GM21825 (cell line): ENCODE results near the gene WRAP73.
"Not testable (repeated sequence)": the region's sequence is repeated elsewhere in the genome, so short reads cannot be mapped to it uniquely, and the experiment has no call there.

Source experiments
- ATAC-seq: cut with Tn5 transposase; IDR thresholded peaks from one replicate; pipeline ENCODE4 v1.9.1; 2021; ENCODE audit warnings: mild to moderate bottlenecking, moderate library complexity; ENCODE audit not compliant: unreplicated experiment

Gene WRAP73

DNA sequence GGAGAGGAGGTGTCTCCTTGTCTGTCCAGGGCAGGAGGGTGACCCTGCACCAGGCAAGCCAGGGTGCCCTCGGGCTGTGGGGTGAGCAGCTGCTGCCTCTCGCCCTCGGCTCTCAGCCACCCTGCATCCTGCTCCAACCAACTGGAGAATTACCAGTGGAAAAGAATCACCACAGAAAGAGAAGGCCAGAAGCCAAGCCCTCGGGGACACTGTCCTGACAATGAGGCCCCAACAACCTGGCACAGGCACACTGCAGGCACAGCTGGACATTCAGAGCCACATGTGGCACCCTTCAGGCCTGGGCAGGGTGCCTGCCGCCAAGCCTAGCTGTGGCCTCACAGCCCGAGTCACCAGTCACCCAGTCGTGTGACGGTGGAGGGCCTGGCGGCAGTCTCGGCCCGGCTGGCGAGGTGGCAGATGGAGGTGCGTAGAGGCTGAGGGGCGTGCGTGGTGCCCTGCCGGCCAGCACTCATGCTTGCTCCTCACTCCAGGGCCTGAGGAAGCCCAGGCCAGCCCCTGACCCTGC, 50.6 kb downstream of the WRAP73 start:
- no peak for ATAC-seq

DNA sequence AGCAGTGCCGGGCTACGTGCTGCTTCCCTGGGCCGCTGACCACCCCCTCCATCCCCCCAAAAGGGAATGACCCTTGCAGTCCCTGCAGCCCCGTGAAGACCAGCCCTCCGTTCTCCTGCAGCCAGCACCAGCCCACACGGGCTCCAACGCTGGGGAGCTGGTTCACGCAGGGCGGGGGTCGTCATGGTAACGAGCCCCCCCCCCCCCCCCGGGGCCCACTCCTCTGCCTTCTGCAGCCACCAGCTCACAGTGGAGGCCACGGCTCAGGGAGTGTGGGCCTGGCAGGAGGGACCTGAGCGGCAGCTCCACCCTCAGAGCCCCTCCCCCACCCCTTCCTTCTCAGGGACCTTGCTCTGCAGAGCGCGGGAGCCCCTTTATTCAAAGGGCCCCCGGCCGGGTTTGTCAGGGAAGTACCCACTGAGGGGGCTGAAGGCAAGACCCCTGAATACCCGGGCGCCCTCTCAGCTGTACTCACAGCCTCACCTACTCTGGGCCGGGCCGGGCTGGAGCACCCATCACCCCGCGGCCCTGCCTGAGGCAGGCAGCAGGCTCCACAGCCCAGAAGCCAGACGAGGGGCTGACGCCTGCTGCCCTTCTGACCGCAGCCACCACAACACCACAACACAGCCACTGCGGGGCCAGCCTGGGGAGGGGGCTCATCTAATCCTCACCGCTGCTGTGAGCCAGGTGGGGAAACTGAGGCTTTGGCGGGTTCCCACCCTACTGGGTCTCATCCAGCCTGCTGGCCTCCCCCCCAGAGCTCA, 51.2 kb downstream of the WRAP73 start:
- ATAC-seq, result no peak

GRCh38 chr1:3598051-3598491, 51.8 kb downstream of the WRAP73 start:
- ATAC-seq, result no peak

- ATAC-seq, result no peak
Measured at GRCh38 chr1:3597599-3597964, 52.3 kb downstream of the WRAP73 start.

DNA sequence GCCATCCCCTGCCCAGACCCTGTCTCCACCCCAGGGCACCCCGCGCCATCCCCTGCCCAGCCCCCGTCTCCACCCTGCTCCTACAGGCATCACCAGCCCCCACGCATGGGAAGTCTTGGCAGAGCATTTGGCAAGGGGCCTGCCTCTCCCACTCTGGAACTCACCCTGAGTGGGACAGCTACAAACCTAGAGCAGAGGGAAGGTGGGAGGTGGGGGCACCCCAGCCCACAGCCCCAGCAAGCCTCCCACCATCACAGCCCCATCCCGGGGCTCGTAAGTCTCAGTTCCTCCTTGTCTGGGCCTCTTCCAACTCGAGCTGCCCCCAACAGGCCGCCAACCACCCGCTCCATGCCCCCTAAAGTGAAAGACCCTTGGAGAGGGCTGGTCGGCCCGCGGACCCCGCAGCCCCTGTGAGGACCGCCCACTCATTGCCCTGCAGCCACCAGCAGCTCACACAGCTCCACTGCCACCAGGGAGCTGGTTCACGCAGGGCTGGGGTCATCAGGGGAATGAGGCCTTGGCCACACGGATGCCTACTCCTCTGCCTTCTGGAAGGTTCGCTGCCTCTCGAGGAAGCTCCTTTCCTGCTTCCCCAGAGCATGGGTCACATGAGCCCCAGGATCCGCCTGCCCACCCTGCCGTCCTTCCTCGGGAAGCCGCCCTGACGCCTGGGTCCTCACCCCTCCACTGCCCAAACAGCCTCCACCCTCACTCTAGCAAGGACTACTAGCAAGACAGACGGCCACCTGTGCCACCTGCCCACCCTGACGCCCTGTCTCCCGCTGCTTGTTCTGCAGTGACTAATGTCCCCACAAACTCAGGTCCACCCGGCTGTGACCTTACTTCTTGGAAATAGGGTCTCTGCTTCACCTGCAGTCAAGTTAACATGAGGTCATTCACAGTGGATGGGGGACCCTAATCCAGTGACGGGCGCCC, 53.0 kb downstream of the WRAP73 start:
- no peak for ATAC-seq

DNA sequence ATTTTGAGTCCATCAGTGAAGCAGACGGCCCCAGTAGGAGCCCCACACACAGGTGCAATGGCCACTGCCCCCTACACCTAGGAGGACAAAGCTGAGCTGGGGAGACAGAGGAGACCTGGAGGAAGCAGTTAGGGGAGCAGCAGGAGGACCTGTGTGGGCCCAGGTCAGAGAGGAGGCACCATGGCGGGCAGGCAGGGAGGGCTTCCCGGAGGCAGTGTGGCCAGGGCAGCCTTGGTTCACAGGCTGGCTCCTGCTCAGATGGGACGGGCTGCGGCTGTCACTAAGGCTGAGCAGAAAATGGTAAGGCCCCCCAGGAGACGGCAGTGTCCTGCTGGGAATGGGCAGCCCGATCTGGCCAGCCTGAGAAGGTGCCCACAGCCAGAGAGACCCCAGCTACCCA, 54.0 kb downstream of the WRAP73 start:
- no peak for ATAC-seq

DNA sequence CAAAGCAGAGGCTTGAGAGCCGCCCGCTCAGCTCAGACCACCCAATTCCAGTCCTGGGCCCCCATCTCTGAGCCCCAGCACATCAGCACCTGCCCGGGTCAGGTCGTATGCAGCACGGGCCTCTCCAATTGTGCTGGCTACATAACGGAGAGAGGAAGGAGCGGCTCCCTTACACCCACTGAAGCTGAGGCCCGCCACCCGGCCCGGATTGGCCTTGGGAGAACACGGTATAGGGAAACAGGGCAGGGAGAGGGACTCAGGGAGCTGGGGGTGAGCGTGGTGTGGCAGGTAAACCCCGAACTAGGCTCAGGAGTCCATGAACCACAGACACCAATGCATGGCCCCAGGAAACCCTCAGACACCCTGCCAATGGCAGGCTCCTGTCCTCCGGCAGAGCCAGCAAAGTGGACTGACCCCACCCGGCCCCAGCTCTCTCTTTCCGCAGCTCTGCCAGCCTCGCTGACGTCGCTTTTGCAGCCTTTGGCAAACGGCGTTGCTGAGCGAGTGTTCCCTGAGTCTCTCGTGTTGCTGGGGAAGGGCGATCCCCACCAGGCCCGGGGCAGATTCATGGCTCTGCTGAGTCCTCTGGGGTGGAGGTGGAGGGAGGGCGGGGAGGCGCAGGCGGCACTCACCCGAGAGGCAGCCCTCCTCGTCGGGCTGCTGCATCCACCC, 55.1 kb downstream of the WRAP73 start:
- ATAC-seq, result no peak

DNA sequence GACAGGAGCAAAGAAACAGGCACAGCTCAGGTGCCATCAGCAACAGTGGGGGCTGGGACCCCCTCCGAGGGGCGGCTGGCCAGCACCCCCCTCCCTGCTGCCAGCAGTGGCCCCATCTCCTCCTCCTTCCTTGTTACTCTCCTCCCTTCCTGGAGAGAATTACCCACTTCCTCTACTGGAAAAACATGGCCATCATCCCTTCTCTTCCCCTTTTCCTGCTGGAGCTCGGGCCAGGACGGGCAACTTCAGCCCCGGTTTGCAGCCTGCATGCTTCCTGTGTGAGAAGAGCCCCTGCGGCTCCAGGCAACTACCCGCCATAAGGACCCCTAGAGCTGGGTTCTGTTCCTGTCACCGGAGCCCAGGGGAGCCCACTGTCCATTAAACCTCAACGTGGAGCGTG, 56.2 kb downstream of the WRAP73 start:
- no peak for ATAC-seq

GRCh38 chr1:3593334-3593733, 56.6 kb downstream of the WRAP73 start:
- no peak for ATAC-seq

GRCh38 chr1:3590951-3591865, 58.7 kb downstream of the WRAP73 start:
- ATAC-seq, result no peak

GRCh38 chr1:3590139-3590763, 59.7 kb downstream of the WRAP73 start:
- no peak for ATAC-seq

DNA sequence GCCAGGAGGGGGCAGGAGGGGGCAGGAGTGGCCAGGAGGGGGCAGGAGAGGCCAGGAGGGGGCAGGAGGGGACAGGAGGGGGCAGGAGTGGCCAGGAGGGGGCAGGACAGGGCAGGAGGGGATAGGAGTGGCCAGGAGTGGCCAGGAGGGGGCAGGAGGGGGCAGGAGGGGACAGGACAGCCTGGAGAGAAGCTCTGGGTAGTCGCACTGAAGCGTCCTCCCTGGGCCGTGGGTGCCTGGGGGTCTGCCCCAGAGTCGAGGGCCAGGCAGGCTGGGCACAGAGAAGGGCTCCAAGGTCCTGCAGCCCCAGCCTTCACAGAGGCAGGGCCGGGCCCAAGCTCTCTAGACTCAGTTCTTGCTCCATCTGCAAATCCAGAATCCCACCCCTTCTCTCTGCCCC, 61.5 kb downstream of the WRAP73 start:
- no peak for ATAC-seq

DNA sequence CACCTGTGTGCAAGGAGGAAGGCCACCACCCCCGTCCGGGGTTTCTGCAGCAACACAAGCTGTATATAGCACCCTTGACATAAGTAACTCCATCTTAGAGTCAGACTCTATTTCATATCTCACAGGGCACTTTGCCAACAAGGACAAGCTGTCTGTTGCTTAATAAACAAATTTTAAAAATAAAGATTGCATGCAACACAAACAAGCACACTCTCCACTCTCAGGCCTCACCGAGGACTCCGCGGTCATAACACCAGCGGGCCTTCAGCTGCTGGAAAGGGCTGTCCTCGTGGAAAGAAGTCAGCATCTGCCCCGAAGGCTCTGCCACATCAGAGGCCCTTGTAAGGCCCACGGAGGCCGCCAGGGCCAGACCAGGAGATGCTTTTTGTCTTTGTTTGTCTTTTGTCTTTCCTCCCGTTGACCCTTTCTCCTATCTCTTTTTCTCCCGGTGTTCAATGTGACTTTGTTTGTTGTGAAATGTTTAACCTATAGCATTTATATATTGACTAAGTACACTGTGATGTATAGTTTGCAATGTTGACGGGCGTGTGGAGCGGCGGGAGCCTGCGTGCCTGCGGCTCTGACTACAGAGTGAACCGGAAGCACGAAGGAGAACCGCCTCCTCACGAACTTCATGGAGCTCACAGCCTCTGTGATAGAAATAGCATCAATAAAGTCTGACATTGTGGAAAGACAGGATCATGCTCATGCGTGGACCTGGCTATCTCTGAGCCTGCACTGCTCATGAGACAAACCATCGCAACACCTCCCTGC, 62.7 kb downstream of the WRAP73 start:
- no peak for ATAC-seq

GRCh38 chr1:3585940-3586568, 63.8 kb downstream of the WRAP73 start:
- ATAC-seq, result no peak

DNA sequence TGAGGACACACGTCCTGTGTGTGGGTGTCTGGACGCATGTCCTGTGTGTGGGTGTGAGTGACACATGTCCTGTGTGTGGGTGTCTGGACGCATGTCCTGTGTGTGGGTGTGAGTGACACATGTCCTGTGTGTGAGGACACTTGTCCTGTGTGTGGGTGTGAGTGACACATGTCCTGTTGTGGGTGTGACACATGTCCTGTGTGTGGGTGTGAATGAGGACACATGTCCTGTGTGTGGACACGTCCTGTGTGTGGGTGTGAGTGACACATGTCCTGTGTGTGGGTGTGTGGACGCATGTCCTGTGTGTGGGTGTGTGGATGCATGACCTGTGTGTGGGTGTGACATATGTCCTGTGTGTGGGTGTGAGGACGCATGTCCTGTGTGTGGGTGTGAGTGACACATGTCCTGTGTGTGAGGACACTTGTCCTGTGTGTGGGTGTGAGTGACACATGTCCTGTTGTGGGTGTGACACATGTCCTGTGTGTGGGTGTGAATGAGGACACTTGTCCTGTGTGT, 64.5 kb downstream of the WRAP73 start:
- not testable (repeated sequence) for ATAC-seq

GRCh38 chr1:3584915-3585314, 65.0 kb downstream of the WRAP73 start:
- ATAC-seq, result no peak

GRCh38 chr1:3583751-3584150, 66.2 kb downstream of the WRAP73 start:
- ATAC-seq, result not testable (repeated sequence)

DNA sequence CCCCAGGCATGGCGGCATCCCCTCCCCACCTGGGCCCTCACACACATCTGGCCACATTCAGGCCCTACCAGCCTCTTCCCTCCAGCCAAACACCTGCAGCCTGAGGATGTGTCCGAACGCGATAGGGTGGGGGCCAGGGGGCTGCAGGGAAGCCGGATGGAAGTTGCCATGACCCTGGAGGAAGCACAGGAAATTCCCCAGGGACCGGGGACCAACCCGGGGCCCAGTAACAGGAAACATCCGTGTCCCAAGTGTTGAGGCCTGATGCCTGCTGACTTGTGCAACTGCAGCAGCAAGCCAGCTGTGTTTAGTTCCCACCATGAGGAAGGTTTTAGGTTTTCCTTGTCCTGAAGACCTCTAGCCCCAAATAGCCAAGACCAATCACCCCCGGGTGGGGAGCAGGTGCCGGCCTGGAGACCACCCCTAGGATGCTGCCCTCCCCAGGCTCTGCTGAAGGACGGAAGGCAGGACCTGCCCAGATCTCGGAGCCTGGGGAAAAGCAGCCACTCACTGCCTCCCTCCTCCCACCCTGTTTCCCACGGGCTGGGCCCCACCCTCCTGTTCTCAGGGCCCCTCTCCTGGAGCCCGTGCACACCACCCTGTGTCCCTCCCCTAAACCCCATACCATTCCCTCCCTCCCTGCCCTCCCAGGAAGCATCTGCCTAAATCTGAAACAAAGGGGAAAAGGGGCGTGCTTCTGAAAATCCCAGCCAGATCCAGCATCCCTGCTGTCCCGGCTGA, 68.4 kb downstream of the WRAP73 start:
- no peak for ATAC-seq
